Measurements from ENCODE around the gene FTCDNL1. TPM values are rescaled to one million over a fixed set of nuclear protein-coding genes. Genes with fewer than 3 reads are reported as not detected.

Gene FTCDNL1
- total and polyA plus RNA-seq, 2 experiments from 2014 or later: 1.4 to 6.1 TPM

GRCh38 chr2:199792381-199792780 is 58.6 kb downstream of the FTCDNL1 start:
- 66% methylated on average over 4 of the region's 4 CpGs for WGBS (ENCODE audit: low lambda C conversion rate, missing lambda C conversion rate)

DNA sequence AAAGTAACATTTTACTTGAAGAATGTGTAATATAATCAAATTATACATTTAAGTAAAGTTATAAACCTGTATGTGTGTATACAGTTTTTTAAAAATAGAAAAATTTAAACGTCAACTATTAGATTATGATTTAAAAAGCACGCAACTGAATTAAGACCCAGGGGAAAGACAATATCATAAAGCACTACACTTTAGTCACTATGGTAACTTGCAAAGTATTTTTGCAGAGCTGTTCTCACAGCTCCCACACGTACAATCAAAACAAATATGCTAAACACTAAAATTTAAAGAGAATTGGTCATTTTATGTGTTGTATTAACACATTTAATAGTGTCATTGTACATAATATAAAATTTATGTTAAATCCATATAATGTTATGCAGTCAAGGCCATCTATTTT is 59.7 kb downstream of the FTCDNL1 start:
- DNase-seq (ENCODE audit: low spot score): no peak
- no peak overlapping the region for H2AFZ ChIP-seq
- no peaks in the 10 kb centered on the region for H3K79me2 ChIP-seq
- H3K9me3 ChIP-seq (ENCODE audit: low read depth): no peaks in the 10 kb centered on the region
- H3K4me2 ChIP-seq: no peak overlapping the region
- H4K20me1 ChIP-seq (ENCODE audit: insufficient read depth, poor library complexity, severe bottlenecking): no peaks in the 10 kb centered on the region
- no peak overlapping the region for H3K27ac ChIP-seq
- H3K4me1 ChIP-seq (ENCODE audit: insufficient read depth): no peaks in the 10 kb centered on the region
- TF ChIP-seq EZH2 (IDR thresholded peaks at IDR 0.05; ENCODE audit: borderline replicate concordance) (no peak), EZH2phosphoT487 (IDR thresholded peaks at IDR 0.05; ENCODE audit: low read depth, severe bottlenecking, unreplicated experiment) (no peak), CTCF (IDR thresholded peaks at IDR 0.05; ENCODE audit: poor library complexity) (no peak)
- H3K27me3 ChIP-seq: no peaks in the 10 kb centered on the region
- H3K4me3 ChIP-seq: no peak overlapping the region
- 78% methylated on average over 3 of the region's 3 CpGs for WGBS (ENCODE audit: low lambda C conversion rate, missing lambda C conversion rate)
- no peaks in the 10 kb centered on the region for H3K36me3 ChIP-seq (replicated peaks; ENCODE audit: insufficient read depth, low read depth)
- no peaks in the 10 kb centered on the region for H3K9me2 ChIP-seq (replicated peaks; ENCODE audit: insufficient read depth)

More at GRCh38 chr2:199792381-199792780, 58.6 kb downstream of the FTCDNL1 start:
- Histone ChIP-seq H2AFZ (no peak overlapping the region), H3K36me3 (replicated peaks; ENCODE audit: insufficient read depth, low read depth) (no peaks in the 10 kb centered on the region), H3K27me3 (no peaks in the 10 kb centered on the region), H4K20me1 (ENCODE audit: insufficient read depth, poor library complexity, severe bottlenecking) (no peaks in the 10 kb centered on the region), H3K79me2 (no peaks in the 10 kb centered on the region), H3K9me3 (ENCODE audit: low read depth) (no peaks in the 10 kb centered on the region), H3K27ac (no peak overlapping the region), H3K4me1 (ENCODE audit: insufficient read depth) (peaks cover 2% of the 10 kb centered on the region), H3K9me2 (replicated peaks; ENCODE audit: insufficient read depth) (no peaks in the 10 kb centered on the region), H3K4me3 (no peak overlapping the region), H3K4me2 (no peak overlapping the region)
- DNase-seq (ENCODE audit: low spot score): no peak
- TF ChIP-seq EZH2phosphoT487 (IDR thresholded peaks at IDR 0.05; ENCODE audit: low read depth, severe bottlenecking, unreplicated experiment) (no peak), EZH2 (IDR thresholded peaks at IDR 0.05; ENCODE audit: borderline replicate concordance) (no peak), CTCF (IDR thresholded peaks at IDR 0.05; ENCODE audit: poor library complexity) (no peak)

- Histone ChIP-seq H3K27me3 (no peaks in the 10 kb centered on the region), H3K4me1 (ENCODE audit: insufficient read depth) (no peaks in the 10 kb centered on the region), H3K4me2 (no peak overlapping the region), H3K9me3 (ENCODE audit: low read depth) (no peaks in the 10 kb centered on the region), H3K4me3 (no peak overlapping the region), H3K9me2 (replicated peaks; ENCODE audit: insufficient read depth) (no peaks in the 10 kb centered on the region), H4K20me1 (ENCODE audit: insufficient read depth, poor library complexity, severe bottlenecking) (no peaks in the 10 kb centered on the region), H3K36me3 (replicated peaks; ENCODE audit: insufficient read depth, low read depth) (no peaks in the 10 kb centered on the region), H2AFZ (no peak overlapping the region), H3K79me2 (no peaks in the 10 kb centered on the region), H3K27ac (no peak overlapping the region)
- TF ChIP-seq CTCF (IDR thresholded peaks at IDR 0.05; ENCODE audit: poor library complexity) (no peak), EZH2 (IDR thresholded peaks at IDR 0.05; ENCODE audit: borderline replicate concordance) (no peak), EZH2phosphoT487 (IDR thresholded peaks at IDR 0.05; ENCODE audit: low read depth, severe bottlenecking, unreplicated experiment) (no peak)
- 95% methylated on average over 4 of the region's 4 CpGs for WGBS (ENCODE audit: low lambda C conversion rate, missing lambda C conversion rate)
- DNase-seq (ENCODE audit: low spot score): no peak
These were observed 66.5 kb downstream of the FTCDNL1 start for GRCh38 chr2:199784512-199784911.

GRCh38 chr2:199779589-199779988 is 71.4 kb downstream of the FTCDNL1 start:
- Histone ChIP-seq H3K9me3 (ENCODE audit: low read depth) (no peaks in the 10 kb centered on the region), H3K36me3 (replicated peaks; ENCODE audit: insufficient read depth, low read depth) (no peaks in the 10 kb centered on the region), H3K79me2 (no peaks in the 10 kb centered on the region), H3K4me1 (ENCODE audit: insufficient read depth) (no peaks in the 10 kb centered on the region), H3K4me3 (no peak overlapping the region), H3K9me2 (replicated peaks; ENCODE audit: insufficient read depth) (no peaks in the 10 kb centered on the region), H3K4me2 (no peak overlapping the region), H3K27me3 (no peaks in the 10 kb centered on the region), H2AFZ (no peak overlapping the region), H4K20me1 (ENCODE audit: insufficient read depth, poor library complexity, severe bottlenecking) (no peaks in the 10 kb centered on the region), H3K27ac (no peak overlapping the region)
- WGBS (ENCODE audit: low lambda C conversion rate, missing lambda C conversion rate): 93% methylated on average over 3 of the region's 3 CpGs
- DNase-seq (ENCODE audit: low spot score): no peak
- TF ChIP-seq EZH2phosphoT487 (IDR thresholded peaks at IDR 0.05; ENCODE audit: low read depth, severe bottlenecking, unreplicated experiment) (no peak), CTCF (IDR thresholded peaks at IDR 0.05; ENCODE audit: poor library complexity) (no peak), EZH2 (IDR thresholded peaks at IDR 0.05; ENCODE audit: borderline replicate concordance) (no peak)

All from hepatocyte (in vitro differentiated cells).